Activated CD8-positive, alpha-beta T cell treated with anti-CD3 and anti-CD28 coated beads for 36 hours (primary cell): Measurements from ENCODE around the gene SHROOM4. TPM values are rescaled to one million over a fixed set of nuclear protein-coding genes. Genes with fewer than 3 reads are reported as not detected.

Experiments used
- ATAC-seq: fragments of 200-7000 bp; cut with Tn5 transposase; one replicate; pipeline ENCODE4 v1.10.0; 2021; ENCODE audit warnings: mild to moderate bottlenecking, moderate library complexity
- CTCF ChIA-PET: fragments of 350-600 bp; sonication (Branson Sonifier 250); formaldehyde crosslinking; loops from one replicate; lab custom pipeline; 2021; ENCODE audit warnings: antibody characterized with exemption; lab: Charles Lee
- POLR2A ChIA-PET: fragments of 350-600 bp; sonication (Branson Sonifier 250); formaldehyde crosslinking; loops from one replicate; lab custom pipeline; 2021; ENCODE audit warnings: antibody characterized with exemption; lab: Charles Lee
- DNase-seq: peaks from one replicate; pipeline ENCODE4 v3.0.0-alpha.2; 2020
- H3K27ac Mint-ChIP-seq: one replicate; pipeline ENCODE4 v1.8.0; 2021; ENCODE audit warnings: mild to moderate bottlenecking, mixed read lengths
- H3K27me3 Mint-ChIP-seq: one replicate; pipeline ENCODE4 v1.8.0; 2021; ENCODE audit warnings: mixed read lengths
- H3K36me3 Mint-ChIP-seq: one replicate; pipeline ENCODE4 v1.8.0; 2021; ENCODE audit warnings: low read depth, mixed read lengths
- H3K4me1 Mint-ChIP-seq: one replicate; pipeline ENCODE4 v1.8.0; 2021; ENCODE audit warnings: low read depth, mixed read lengths
- H3K4me3 Mint-ChIP-seq: one replicate; pipeline ENCODE4 v1.8.0; 2021; ENCODE audit warnings: mild to moderate bottlenecking, moderate library complexity, mixed read lengths
- H3K9me3 Mint-ChIP-seq: one replicate; pipeline ENCODE4 v1.8.0; 2021; ENCODE audit warnings: mixed read lengths
- intact Hi-C: fragments of 100-400 bp; cut with micrococcal nuclease; formaldehyde crosslinking; loops from one replicate; pipeline ENCODE4 v1.10.0; 2022
- total RNA-seq, 2 experiments: library from RNA; stranded (reverse); gene quantifications; one replicate each; pipeline ENCODE4 v1.2.3, GENCODE V29; 2021
- TF ChIP-seq, protein P1 (sequence below): fragments of 200-600 bp; IDR thresholded peaks from one replicate; pipeline ENCODE4 v1.8.0; 2022; ENCODE audit warnings: antibody characterized with exemption, mild to moderate bottlenecking

Gene SHROOM4
- total RNA-seq, 2 experiments from 2014 or later: not detected

DNA sequence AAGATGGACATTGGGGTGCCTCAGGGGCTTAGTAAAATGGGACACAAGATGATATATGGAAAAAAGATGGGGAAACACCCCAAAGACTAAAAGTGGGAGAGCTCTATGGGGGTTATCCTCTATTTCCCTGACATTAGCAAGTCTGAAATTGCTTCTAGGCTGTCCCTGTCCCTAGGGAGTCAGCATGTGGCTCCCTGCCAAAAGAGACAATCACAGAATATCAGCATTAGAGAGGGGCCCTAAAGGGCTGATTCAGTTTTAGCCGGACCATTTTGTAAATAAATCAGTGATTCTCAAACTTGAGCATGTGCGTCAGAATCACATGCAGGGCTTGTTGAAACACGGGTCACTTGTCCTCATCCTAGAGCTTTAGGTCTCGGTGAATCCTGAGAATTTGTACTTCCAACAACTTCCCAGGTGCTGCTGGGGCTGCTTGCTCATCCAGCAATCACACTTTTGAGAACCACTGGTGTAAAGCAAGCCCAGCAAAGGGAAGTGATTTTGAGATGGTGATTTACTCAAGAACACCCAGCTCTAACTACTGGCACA, 178.1 kb downstream of the SHROOM4 start:
- Mint-ChIP-seq H3K4me1 (peaks cover 2% of the 10 kb centered on the region), H3K27me3 (no peaks in the 10 kb centered on the region), H3K36me3 (no peaks in the 10 kb centered on the region), H3K9me3 (no peaks in the 10 kb centered on the region), H3K27ac (no peak overlapping the region), H3K4me3 (no peak overlapping the region)
- TF ChIP-seq, protein P1, sequence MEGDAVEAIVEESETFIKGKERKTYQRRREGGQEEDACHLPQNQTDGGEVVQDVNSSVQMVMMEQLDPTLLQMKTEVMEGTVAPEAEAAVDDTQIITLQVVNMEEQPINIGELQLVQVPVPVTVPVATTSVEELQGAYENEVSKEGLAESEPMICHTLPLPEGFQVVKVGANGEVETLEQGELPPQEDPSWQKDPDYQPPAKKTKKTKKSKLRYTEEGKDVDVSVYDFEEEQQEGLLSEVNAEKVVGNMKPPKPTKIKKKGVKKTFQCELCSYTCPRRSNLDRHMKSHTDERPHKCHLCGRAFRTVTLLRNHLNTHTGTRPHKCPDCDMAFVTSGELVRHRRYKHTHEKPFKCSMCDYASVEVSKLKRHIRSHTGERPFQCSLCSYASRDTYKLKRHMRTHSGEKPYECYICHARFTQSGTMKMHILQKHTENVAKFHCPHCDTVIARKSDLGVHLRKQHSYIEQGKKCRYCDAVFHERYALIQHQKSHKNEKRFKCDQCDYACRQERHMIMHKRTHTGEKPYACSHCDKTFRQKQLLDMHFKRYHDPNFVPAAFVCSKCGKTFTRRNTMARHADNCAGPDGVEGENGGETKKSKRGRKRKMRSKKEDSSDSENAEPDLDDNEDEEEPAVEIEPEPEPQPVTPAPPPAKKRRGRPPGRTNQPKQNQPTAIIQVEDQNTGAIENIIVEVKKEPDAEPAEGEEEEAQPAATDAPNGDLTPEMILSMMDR: no peak
- ChIA-PET CTCF (no interaction called here), POLR2A (interaction anchor here (0.6 kb wide), 1 partner anchor 1262 kb away, joined by 3 read pairs; no protein-coding TSS in a partner anchor)
- DNase-seq (no peak), ATAC-seq (no peak)
- intact Hi-C loops: no loop called here

DNA sequence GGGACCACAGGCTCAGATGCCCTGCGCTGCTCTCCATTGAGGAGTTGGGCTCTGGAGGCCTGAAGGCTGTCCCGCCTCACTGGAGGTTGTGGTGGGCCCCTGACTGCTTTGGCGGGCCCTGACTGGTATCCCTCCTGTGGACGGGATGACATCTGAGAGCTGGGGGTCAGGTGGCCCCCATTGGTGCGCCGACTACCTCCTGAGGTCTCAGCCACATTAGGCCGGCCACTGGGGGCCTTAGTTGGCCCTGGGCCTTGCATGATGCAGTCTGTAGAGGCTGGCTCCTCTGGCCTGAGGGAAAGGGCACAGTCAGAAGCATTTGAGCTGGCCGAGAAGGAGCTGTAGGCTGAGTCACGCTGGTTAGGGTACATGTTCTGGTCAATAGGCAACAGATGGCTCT, 178.8 kb downstream of the SHROOM4 start:
- Mint-ChIP-seq H3K27me3 (no peaks in the 10 kb centered on the region), H3K9me3 (no peaks in the 10 kb centered on the region), H3K4me1 (peaks cover 2% of the 10 kb centered on the region), H3K27ac (no peak overlapping the region), H3K4me3 (no peak overlapping the region), H3K36me3 (no peaks in the 10 kb centered on the region)
- TF ChIP-seq, protein P1: no peak
- ATAC-seq (no peak), DNase-seq (no peak)
- intact Hi-C loops: no loop called here
- ChIA-PET CTCF (no interaction called here), POLR2A (no interaction called here)

- Mint-ChIP-seq H3K4me1 (no peaks in the 10 kb centered on the region), H3K27me3 (no peaks in the 10 kb centered on the region), H3K27ac (no peak overlapping the region), H3K36me3 (no peaks in the 10 kb centered on the region), H3K9me3 (no peaks in the 10 kb centered on the region), H3K4me3 (no peak overlapping the region)
- ChIA-PET POLR2A (no interaction called here), CTCF (no interaction called here)
- intact Hi-C loops: no loop called here
- DNase-seq (no peak), ATAC-seq (no peak)
- TF ChIP-seq, protein P1: no peak
Observed at GRCh38 chrX:50629774-50630173, 184.2 kb downstream of the SHROOM4 start.

GRCh38 chrX:50627696-50628095, 186.3 kb downstream of the SHROOM4 start:
- H3K27ac Mint-ChIP-seq: no peak overlapping the region
- ATAC-seq: no peak
- no peaks in the 10 kb centered on the region for H3K9me3 Mint-ChIP-seq
- ChIA-PET POLR2A (no interaction called here), CTCF (no interaction called here)
- H3K4me1 Mint-ChIP-seq: no peaks in the 10 kb centered on the region
- no peak for DNase-seq
- H3K36me3 Mint-ChIP-seq: no peaks in the 10 kb centered on the region
- intact Hi-C loops: no loop called here
- H3K27me3 Mint-ChIP-seq: no peaks in the 10 kb centered on the region
- no peak overlapping the region for H3K4me3 Mint-ChIP-seq
- TF ChIP-seq, protein P1: no peak

DNA sequence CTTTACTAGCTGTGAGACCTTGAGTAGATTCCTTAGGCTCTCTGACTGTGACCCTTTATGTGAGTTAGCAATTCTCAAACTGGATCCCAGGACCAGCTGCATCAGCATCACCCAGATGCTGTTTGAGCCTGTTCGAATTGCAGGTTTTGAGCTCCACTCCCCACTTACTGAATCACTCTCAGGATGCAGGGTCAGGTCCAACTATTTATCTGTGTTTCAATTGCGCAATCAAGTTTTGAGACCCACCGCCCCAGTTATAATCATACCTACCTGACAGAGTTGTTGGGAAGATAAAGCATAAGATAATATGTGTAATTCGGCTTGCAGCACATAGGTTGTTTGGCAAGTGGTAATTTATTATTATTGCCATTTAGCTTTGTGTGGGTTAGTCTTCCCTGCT, 187.6 kb downstream of the SHROOM4 start:
- ATAC-seq (no peak), DNase-seq (no peak)
- intact Hi-C loops: no loop called here
- POLR2A ChIA-PET: no interaction called here
- Mint-ChIP-seq H3K27me3 (peaks cover 1% of the 10 kb centered on the region), H3K9me3 (no peaks in the 10 kb centered on the region), H3K36me3 (no peaks in the 10 kb centered on the region), H3K27ac (no peak overlapping the region), H3K4me3 (no peak overlapping the region), H3K4me1 (no peaks in the 10 kb centered on the region)
- CTCF ChIA-PET: no interaction called here
- TF ChIP-seq, protein P1: no peak
